ENCODE results near the gene APOBEC3A. TPM values are rescaled to one million over a fixed set of nuclear protein-coding genes. Genes with fewer than 3 reads are reported as not detected.

APOBEC3A gene
- total and polyA plus RNA-seq, 2 of the 4 experiments (the other 2 are of a cell fraction): not detected

DNA sequence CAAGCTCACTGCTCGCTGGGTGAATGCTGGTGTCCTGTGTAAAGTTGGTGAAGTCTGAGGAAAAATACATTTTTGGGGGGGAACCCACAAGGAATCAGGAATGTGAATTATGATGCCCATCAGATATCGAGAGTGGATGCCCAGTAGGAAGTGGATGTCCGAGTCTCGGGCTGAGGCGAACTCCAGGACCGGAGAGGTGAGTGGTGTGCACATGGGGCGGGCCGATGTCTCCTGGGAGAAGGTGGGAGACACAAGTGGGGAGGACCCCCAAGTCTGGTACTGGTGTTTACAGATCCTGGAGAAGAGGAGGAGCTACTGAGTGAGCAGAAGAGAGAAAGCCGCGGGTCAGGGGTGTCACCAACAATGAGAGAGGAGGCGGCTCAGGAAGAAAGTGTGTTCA is 19.2 kb upstream of the APOBEC3A start:
- H4K5ac ChIP-seq (ENCODE audit: low read depth, low read length): no peak overlapping the region
- H3K79me1 ChIP-seq (ENCODE audit: low read depth in 1 of 2, low read length in 2 of 2): no peaks in the 10 kb centered on the region
- H3K14ac ChIP-seq (replicated peaks; ENCODE audit: low read depth, low read length): no peak overlapping the region
- no TSS peak for BruUV-seq (replicated peaks)
- H3K4me2 ChIP-seq (ENCODE audit: low read depth, low read length): no peak overlapping the region
- H3K4me3 ChIP-seq (ENCODE audit: insufficient read depth, low read depth, low read length): no peak overlapping the region
- H2BK5ac ChIP-seq (ENCODE audit: low read depth, low read length, poor library complexity, severe bottlenecking): no peak overlapping the region
- H2BK20ac ChIP-seq (ENCODE audit: low read depth, low read length): no peak overlapping the region
- ChIA-PET POLR2A (ENCODE audit: unreplicated experiment) (no interaction called here), CTCF (no interaction called here)
- no peak overlapping the region for H4K91ac ChIP-seq (ENCODE audit: insufficient read depth, low read depth, low read length)
- no peak overlapping the region for H3K18ac ChIP-seq (ENCODE audit: low read depth, low read length)
- H4K8ac ChIP-seq (ENCODE audit: low read depth in 2 of 2, low read length in 2 of 2): no peak overlapping the region
- H3K27me3 ChIP-seq (ENCODE audit: control insufficient read depth, insufficient read depth, low read length): peaks cover 53% of the 10 kb centered on the region
- intact Hi-C loops (cut with micrococcal nuclease): no loop called here
- dilution Hi-C loops (cut with HindIII; ENCODE audit: low sequenced_read_pairs, unreplicated experiment): no loop called here
- in situ Hi-C loops (cut with MboI; ENCODE audit: low sequenced_read_pairs): no loop called here
- no peak overlapping the region for H2BK120ac ChIP-seq (ENCODE audit: low read depth, low read length)
- no peak overlapping the region for H3K27ac ChIP-seq (ENCODE audit: insufficient read depth, low read length)
- TF ChIP-seq, protein P1, sequence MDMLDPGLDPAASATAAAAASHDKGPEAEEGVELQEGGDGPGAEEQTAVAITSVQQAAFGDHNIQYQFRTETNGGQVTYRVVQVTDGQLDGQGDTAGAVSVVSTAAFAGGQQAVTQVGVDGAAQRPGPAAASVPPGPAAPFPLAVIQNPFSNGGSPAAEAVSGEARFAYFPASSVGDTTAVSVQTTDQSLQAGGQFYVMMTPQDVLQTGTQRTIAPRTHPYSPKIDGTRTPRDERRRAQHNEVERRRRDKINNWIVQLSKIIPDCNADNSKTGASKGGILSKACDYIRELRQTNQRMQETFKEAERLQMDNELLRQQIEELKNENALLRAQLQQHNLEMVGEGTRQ (IDR thresholded peaks at IDR 0.05; ENCODE audit: low read depth, low read length): no peak
- TF ChIP-seq MXI1 (IDR thresholded peaks at IDR 0.05; ENCODE audit: borderline replicate concordance, low read depth, low read length) (no peak), RFX5 (IDR thresholded peaks at IDR 0.05; ENCODE audit: low read depth, low read length) (no peak), CHD1 (IDR thresholded peaks at IDR 0.05; ENCODE audit: low read depth, low read length) (no peak), NFE2L2 (IDR thresholded peaks at IDR 0.05; ENCODE audit: low read depth, low read length) (no peak), CEBPB (IDR thresholded peaks at IDR 0.05; ENCODE audit: low read depth, low read length) (no peak), RAD21 (IDR thresholded peaks at IDR 0.05; ENCODE audit: low read length) (no peak), FOS (IDR thresholded peaks at IDR 0.05; ENCODE audit: low read depth, low read length) (no peak), BHLHE40 (IDR thresholded peaks at IDR 0.05; ENCODE audit: low read depth, low read length) (no peak), MAFK (IDR thresholded peaks at IDR 0.05; ENCODE audit: low read depth, low read length) (no peak), POLR2A (IDR thresholded peaks at IDR 0.05; ENCODE audit: low read depth, low read length) (no peak), MAZ (IDR thresholded peaks at IDR 0.05; ENCODE audit: borderline replicate concordance, low read depth, low read length) (no peak), RCOR1 (IDR thresholded peaks at IDR 0.05; ENCODE audit: insufficient replicate concordance, low read length) (no peak), SMC3 (IDR thresholded peaks at IDR 0.05; ENCODE audit: low read depth, low read length) (no peak)
- TF ChIP-seq, protein P2, sequence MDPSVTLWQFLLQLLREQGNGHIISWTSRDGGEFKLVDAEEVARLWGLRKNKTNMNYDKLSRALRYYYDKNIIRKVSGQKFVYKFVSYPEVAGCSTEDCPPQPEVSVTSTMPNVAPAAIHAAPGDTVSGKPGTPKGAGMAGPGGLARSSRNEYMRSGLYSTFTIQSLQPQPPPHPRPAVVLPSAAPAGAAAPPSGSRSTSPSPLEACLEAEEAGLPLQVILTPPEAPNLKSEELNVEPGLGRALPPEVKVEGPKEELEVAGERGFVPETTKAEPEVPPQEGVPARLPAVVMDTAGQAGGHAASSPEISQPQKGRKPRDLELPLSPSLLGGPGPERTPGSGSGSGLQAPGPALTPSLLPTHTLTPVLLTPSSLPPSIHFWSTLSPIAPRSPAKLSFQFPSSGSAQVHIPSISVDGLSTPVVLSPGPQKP (IDR thresholded peaks at IDR 0.05; ENCODE audit: borderline replicate concordance, low read depth, low read length): no peak
- TF ChIP-seq, protein P3, sequence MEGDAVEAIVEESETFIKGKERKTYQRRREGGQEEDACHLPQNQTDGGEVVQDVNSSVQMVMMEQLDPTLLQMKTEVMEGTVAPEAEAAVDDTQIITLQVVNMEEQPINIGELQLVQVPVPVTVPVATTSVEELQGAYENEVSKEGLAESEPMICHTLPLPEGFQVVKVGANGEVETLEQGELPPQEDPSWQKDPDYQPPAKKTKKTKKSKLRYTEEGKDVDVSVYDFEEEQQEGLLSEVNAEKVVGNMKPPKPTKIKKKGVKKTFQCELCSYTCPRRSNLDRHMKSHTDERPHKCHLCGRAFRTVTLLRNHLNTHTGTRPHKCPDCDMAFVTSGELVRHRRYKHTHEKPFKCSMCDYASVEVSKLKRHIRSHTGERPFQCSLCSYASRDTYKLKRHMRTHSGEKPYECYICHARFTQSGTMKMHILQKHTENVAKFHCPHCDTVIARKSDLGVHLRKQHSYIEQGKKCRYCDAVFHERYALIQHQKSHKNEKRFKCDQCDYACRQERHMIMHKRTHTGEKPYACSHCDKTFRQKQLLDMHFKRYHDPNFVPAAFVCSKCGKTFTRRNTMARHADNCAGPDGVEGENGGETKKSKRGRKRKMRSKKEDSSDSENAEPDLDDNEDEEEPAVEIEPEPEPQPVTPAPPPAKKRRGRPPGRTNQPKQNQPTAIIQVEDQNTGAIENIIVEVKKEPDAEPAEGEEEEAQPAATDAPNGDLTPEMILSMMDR (conservative IDR thresholded peaks at IDR 0.05; ENCODE audit: low read depth, low read length): no peak
- H2AK9ac ChIP-seq (replicated peaks; ENCODE audit: low read depth, low read length, poor library complexity): no peak overlapping the region
- H2BK15ac ChIP-seq (ENCODE audit: low read depth, low read length): no peak overlapping the region
- DNase-seq: no peak
- no peak overlapping the region for H2AFZ ChIP-seq (replicated peaks; ENCODE audit: low read length, poor library complexity)
- H3K4ac ChIP-seq (ENCODE audit: low read depth, low read length): no peak overlapping the region
- ATAC-seq (ENCODE audit: low read depth): no peak
- no peak overlapping the region for H2AK5ac ChIP-seq (ENCODE audit: low read depth, low read length)
- no peaks in the 10 kb centered on the region for H3K9me3 ChIP-seq (ENCODE audit: control insufficient read depth, insufficient read depth, low read length)
- no peaks in the 10 kb centered on the region for H3K4me1 ChIP-seq (ENCODE audit: control insufficient read depth, insufficient read depth, low read length)
- no peaks in the 10 kb centered on the region; the same call in 1 of the 2 replicates for H3K9me1 ChIP-seq (ENCODE audit: insufficient read depth, low read length)
- H3K36me3 ChIP-seq (ENCODE audit: control insufficient read depth, insufficient read depth, low read length): no peaks in the 10 kb centered on the region
- H3K23ac ChIP-seq (ENCODE audit: low read depth, low read length): no peak overlapping the region
- H3K9ac ChIP-seq (ENCODE audit: low read depth, low read length): no peak overlapping the region
- H4K20me1 ChIP-seq (ENCODE audit: insufficient read depth, low read length): no peaks in the 10 kb centered on the region; the same call in 1 of the 2 replicates
- WGBS, 2 experiments (ENCODE audit: extremely low coverage in 2 of 2, insufficient read length in 1 of 2): 84% methylated on average over 7 of the region's 11 CpGs; no CpG with 5 or more reads in 1 of the 2 experiments
- H3K56ac ChIP-seq (ENCODE audit: extremely low read depth, insufficient read depth, low read length): no peak overlapping the region
